Hepatocyte (in vitro differentiated cells): ENCODE results near the gene CALHM1. TPM values are rescaled to one million over a fixed set of nuclear protein-coding genes. Genes with fewer than 3 reads are reported as not detected.

ENCODE experiments used
- DNase-seq: peaks from one replicate; pipeline ENCODE4 v3.0.0-alpha.2; 2016; ENCODE audit warnings: low spot score
- H2AFZ ChIP-seq: fragments of 200-600 bp; sonication (generic); 2 replicates; pipeline ENCODE4 v1.6.0; 2016; ENCODE audit warnings: antibody characterized with exemption, mild to moderate bottlenecking
- H3K27ac ChIP-seq: fragments of 200-600 bp; sonication (generic); 2 replicates; pipeline ENCODE4 v1.5.1; 2016; ENCODE audit warnings: mild to moderate bottlenecking
- H3K27me3 ChIP-seq: fragments of 200-600 bp; sonication (generic); 2 replicates; pipeline ENCODE4 v1.6.1; 2016
- H3K36me3 ChIP-seq: fragments of 200-600 bp; sonication (generic); replicated peaks from 2 replicates; pipeline ENCODE4 v1.5.1; 2016; ENCODE audit warnings: low read depth; ENCODE audit not compliant: insufficient read depth
- H3K4me1 ChIP-seq: fragments of 200-600 bp; sonication (generic); 2 replicates; pipeline ENCODE4 v1.5.1; 2016; ENCODE audit warnings: mild to moderate bottlenecking, moderate library complexity; ENCODE audit not compliant: insufficient read depth
- H3K4me2 ChIP-seq: fragments of 200-600 bp; sonication (generic); 2 replicates; pipeline ENCODE4 v1.6.0; 2016
- H3K4me3 ChIP-seq: fragments of 200-600 bp; sonication (generic); 2 replicates; pipeline ENCODE4 v1.5.1; 2016; ENCODE audit warnings: mild to moderate bottlenecking
- H3K79me2 ChIP-seq: fragments of 200-600 bp; sonication (generic); 2 replicates; pipeline ENCODE4 v1.6.0; 2017; ENCODE audit warnings: mild to moderate bottlenecking
- H3K9me2 ChIP-seq: fragments of 200-600 bp; sonication (generic); replicated peaks from 2 replicates; pipeline ENCODE4 v1.6.0; 2017; ENCODE audit warnings: mild to moderate bottlenecking; ENCODE audit not compliant: insufficient read depth
- H3K9me3 ChIP-seq: fragments of 200-600 bp; sonication (generic); 2 replicates; pipeline ENCODE4 v1.5.1; 2016; ENCODE audit warnings: low read depth, mild to moderate bottlenecking
- H4K20me1 ChIP-seq: fragments of 200-600 bp; sonication (generic); 2 replicates; pipeline ENCODE4 v1.6.0; 2016; ENCODE audit warnings: mild to moderate bottlenecking; ENCODE audit not compliant: insufficient read depth, poor library complexity, severe bottlenecking
- CTCF ChIP-seq: fragments of 200-600 bp; sonication (generic); IDR thresholded peaks from 2 replicates; pipeline ENCODE4 v1.5.1; 2016; ENCODE audit warnings: antibody characterized with exemption, mild to moderate bottlenecking; ENCODE audit not compliant: poor library complexity
- EZH2 ChIP-seq: fragments of 200-600 bp; sonication (generic); IDR thresholded peaks from 2 replicates; pipeline ENCODE4 v1.6.1; 2016; ENCODE audit warnings: antibody characterized with exemption, mild to moderate bottlenecking, borderline replicate concordance
- EZH2phosphoT487 ChIP-seq: fragments of 200-600 bp; sonication (generic); IDR thresholded peaks from one replicate; pipeline ENCODE4 v1.6.1; 2018; ENCODE audit warnings: antibody characterized with exemption, mild to moderate bottlenecking, low read depth, moderate library complexity; ENCODE audit not compliant: unreplicated experiment, severe bottlenecking
- WGBS: methylation state at CpG from one replicate; pipeline ENCODE4 v1.1.6; 2016; ENCODE audit warnings: low lambda C conversion rate; ENCODE audit errors: missing lambda C conversion rate; 5-methylcytosine and 5-hydroxymethylcytosine counted together
- polyA plus RNA-seq: library from polyadenylated mRNA; unstranded; fragments of >200 nt; fragmentation: Nextera tagmentation; extraction: Ambion mirVana; gene quantifications from 2 replicates; pipeline ENCODE4 v1.2.1, GENCODE V29; 2016
- total RNA-seq: library from RNA; depleted of rRNA; stranded (reverse); fragments of >200 nt; gene quantifications from 2 replicates; pipeline ENCODE4 v1.2.3, GENCODE V29; 2014

CALHM1 gene
- total and polyA plus RNA-seq, 2 experiments from 2014 or later, result 0.11 TPM; not detected in 1

GRCh38 chr10:103433858-103434257 is 24.8 kb downstream of the CALHM1 start:
- Histone ChIP-seq H2AFZ (no peak overlapping the region), H3K27me3 (no peaks in the 10 kb centered on the region), H3K9me2 (no peaks in the 10 kb centered on the region), H3K79me2 (no peaks in the 10 kb centered on the region), H3K4me2 (no peak overlapping the region), H3K9me3 (no peaks in the 10 kb centered on the region), H3K27ac (no peak overlapping the region), H3K36me3 (no peaks in the 10 kb centered on the region), H4K20me1 (no peaks in the 10 kb centered on the region), H3K4me3 (no peak overlapping the region), H3K4me1 (no peaks in the 10 kb centered on the region)
- 93% methylated on average over 2 of the region's 2 CpGs for WGBS
- no peak for DNase-seq
- TF ChIP-seq EZH2phosphoT487 (no peak), EZH2 (no peak), CTCF (no peak)

GRCh38 chr10:103431902-103432301 is 26.8 kb downstream of the CALHM1 start:
- Histone ChIP-seq H3K27me3 (no peaks in the 10 kb centered on the region), H3K4me3 (no peak overlapping the region), H3K27ac (no peak overlapping the region), H3K4me1 (no peaks in the 10 kb centered on the region), H3K9me3 (no peaks in the 10 kb centered on the region), H4K20me1 (no peaks in the 10 kb centered on the region), H3K4me2 (no peak overlapping the region), H2AFZ (no peak overlapping the region), H3K9me2 (no peaks in the 10 kb centered on the region), H3K36me3 (no peaks in the 10 kb centered on the region), H3K79me2 (no peaks in the 10 kb centered on the region)
- DNase-seq, result no peak
- 66% methylated on average over 8 of the region's 8 CpGs for WGBS
- TF ChIP-seq EZH2 (no peak), CTCF (no peak), EZH2phosphoT487 (no peak)

- no peaks in the 10 kb centered on the region for H3K79me2 ChIP-seq
- H3K36me3 ChIP-seq, result no peaks in the 10 kb centered on the region
- H3K9me3 ChIP-seq, result no peaks in the 10 kb centered on the region
- H3K27ac ChIP-seq, result no peak overlapping the region
- H3K4me1 ChIP-seq, result no peaks in the 10 kb centered on the region
- H3K27me3 ChIP-seq, result no peaks in the 10 kb centered on the region
- WGBS, result 95% methylated on average over 5 of the region's 5 CpGs
- H4K20me1 ChIP-seq, result no peaks in the 10 kb centered on the region
- no peak overlapping the region for H2AFZ ChIP-seq
- DNase-seq, result no peak
- H3K4me2 ChIP-seq, result no peak overlapping the region
- TF ChIP-seq CTCF (no peak), EZH2phosphoT487 (no peak)
- H3K9me2 ChIP-seq, result no peaks in the 10 kb centered on the region
- H3K4me3 ChIP-seq, result no peak overlapping the region
Measured at GRCh38 chr10:103429647-103430046, 29.1 kb downstream of the CALHM1 start.
